Keratinocyte (primary cell): ENCODE data around the gene HSD17B14. TPM values are rescaled to one million over a fixed set of nuclear protein-coding genes. Genes with fewer than 3 reads are reported as not detected.

Experiments used
- DNase-seq: peaks from one replicate; pipeline ENCODE4 v3.0.0-alpha.2; 2011; ENCODE audit warnings: low read depth, missing footprints, low spot score
- FAIRE-seq: peaks from 2 replicates; lab custom pipeline; 2011; peaks lifted over from hg19 to GRCh38; lab: Jason Lieb, UNC
- H2AFZ ChIP-seq: 2 replicates; pipeline ENCODE4 v1.6.0; 2012; ENCODE audit warnings: low read length, control low read depth, inconsistent platforms; ENCODE audit not compliant: control insufficient read depth
- H3K27ac ChIP-seq: 2 replicates; pipeline ENCODE4 v1.5.1; 2011; ENCODE audit warnings: low read length; ENCODE audit not compliant: control insufficient read depth, insufficient read depth
- H3K27me3 ChIP-seq: 3 replicates; pipeline ENCODE4 v1.6.0; 2011; ENCODE audit warnings: low read length; ENCODE audit not compliant: control insufficient read depth, insufficient read depth; ENCODE audit errors: extremely low read depth
- H3K36me3 ChIP-seq, 2 experiments: 2 replicates in 1 of 2; 3 replicates in 1 of 2; pipeline ENCODE4 v1.5.1; 2011; ENCODE audit warnings: low read length in 2 of 2, mild to moderate bottlenecking in 1 of 2; ENCODE audit not compliant: control insufficient read depth in 2 of 2, insufficient read depth in 2 of 2; ENCODE audit errors: extremely low read depth in 1 of 2
- H3K4me1 ChIP-seq: 3 replicates; pipeline ENCODE4 v1.5.1; 2011; ENCODE audit warnings: low read length; ENCODE audit not compliant: control insufficient read depth, insufficient read depth; ENCODE audit errors: extremely low read depth
- H3K4me2 ChIP-seq: 3 replicates; pipeline ENCODE4 v1.6.0; 2011; ENCODE audit warnings: low read depth, low read length; ENCODE audit not compliant: control insufficient read depth, insufficient read depth; ENCODE audit errors: extremely low read depth
- H3K4me3 ChIP-seq, 3 experiments: fragments of 200-600 bp in 1 of 3; sonication (generic) in 1 of 3; 2 replicates in 2 of 3; 3 replicates in 1 of 3; pipeline ENCODE4 v1.5.1; 2011 to 2016; ENCODE audit warnings: low read length in 3 of 3, mild to moderate bottlenecking in 3 of 3, control low read depth in 2 of 3, inconsistent platforms in 1 of 3, low read depth in 1 of 3, mixed read lengths in 1 of 3, mixed run types in 1 of 3, moderate library complexity in 1 of 3; ENCODE audit not compliant: control insufficient read depth in 2 of 3, insufficient read depth in 2 of 3; ENCODE audit errors: extremely low read depth in 1 of 3
- H3K79me2 ChIP-seq: 2 replicates; pipeline ENCODE4 v1.6.0; 2012; ENCODE audit warnings: low read length; ENCODE audit not compliant: control insufficient read depth, insufficient read depth
- H3K9ac ChIP-seq: 3 replicates; pipeline ENCODE4 v1.6.0; 2011; ENCODE audit warnings: low read length; ENCODE audit not compliant: control insufficient read depth, insufficient read depth; ENCODE audit errors: extremely low read depth
- H3K9me1 ChIP-seq: 3 replicates; pipeline ENCODE4 v1.6.0; 2011; ENCODE audit warnings: low read length; ENCODE audit not compliant: control insufficient read depth, insufficient read depth; ENCODE audit errors: extremely low read depth
- H3K9me3 ChIP-seq: 2 replicates; pipeline ENCODE4 v1.5.1; 2012; ENCODE audit warnings: low read depth, low read length; ENCODE audit not compliant: control insufficient read depth
- H4K20me1 ChIP-seq: 3 replicates; pipeline ENCODE4 v1.6.0; 2011; ENCODE audit warnings: low read length; ENCODE audit not compliant: control insufficient read depth, insufficient read depth; ENCODE audit errors: extremely low read depth
- EZH2 ChIP-seq: IDR thresholded peaks from one replicate; pipeline ENCODE4 v1.6.1; 2012; ENCODE audit warnings: inconsistent platforms, mild to moderate bottlenecking, low read length, moderate library complexity
- dilution Hi-C: fragments of 300-500 bp; cut with MboI; formaldehyde crosslinking; loops from one replicate; pipeline ENCODE4 v1.7.0; 2020; ENCODE audit warnings: low sequenced_read_pairs; ENCODE audit not compliant: extremely low pct_ligation_motif_present
- polyA plus RNA-seq, 5 experiments: library from polyadenylated mRNA; depleted of rRNA in 3 of 5; stranded (reverse) in 3 of 5; stranded (forward) in 1 of 5; unstranded in 1 of 5; fragments of >200 nt; gene quantifications; 1 replicate in 1 of 5; 2 replicates in 3 of 5; 3 replicates in 1 of 5; pipeline versions ENCODE4 v1.2.1 to v1.2.3, GENCODE V29; 2011 to 2012; ENCODE audit warnings: missing spikeins in 2 of 5, low read depth in 1 of 5, low replicate concordance in 1 of 5
- TF ChIP-seq, protein P1 (sequence below), 3 experiments: IDR thresholded peaks in 1 of 3; conservative IDR thresholded peaks in 1 of 3; optimal IDR thresholded peaks in 1 of 3; 2 replicates in 2 of 3; 3 replicates in 1 of 3; pipeline versions ENCODE3 to v1.5.1; 2011; ENCODE audit warnings: low read length in 3 of 3, mild to moderate bottlenecking in 3 of 3, moderate library complexity in 2 of 3, control low read depth in 1 of 3, inconsistent platforms in 1 of 3; ENCODE audit not compliant: insufficient read depth in 2 of 3; ENCODE audit errors: extremely low read depth in 1 of 3

The HSD17B14 gene
- polyA plus RNA-seq, 1 donor (not counting 4 experiments of a cell fraction or from before 2014, with no cell fraction given), result 0.92 TPM

DNA sequence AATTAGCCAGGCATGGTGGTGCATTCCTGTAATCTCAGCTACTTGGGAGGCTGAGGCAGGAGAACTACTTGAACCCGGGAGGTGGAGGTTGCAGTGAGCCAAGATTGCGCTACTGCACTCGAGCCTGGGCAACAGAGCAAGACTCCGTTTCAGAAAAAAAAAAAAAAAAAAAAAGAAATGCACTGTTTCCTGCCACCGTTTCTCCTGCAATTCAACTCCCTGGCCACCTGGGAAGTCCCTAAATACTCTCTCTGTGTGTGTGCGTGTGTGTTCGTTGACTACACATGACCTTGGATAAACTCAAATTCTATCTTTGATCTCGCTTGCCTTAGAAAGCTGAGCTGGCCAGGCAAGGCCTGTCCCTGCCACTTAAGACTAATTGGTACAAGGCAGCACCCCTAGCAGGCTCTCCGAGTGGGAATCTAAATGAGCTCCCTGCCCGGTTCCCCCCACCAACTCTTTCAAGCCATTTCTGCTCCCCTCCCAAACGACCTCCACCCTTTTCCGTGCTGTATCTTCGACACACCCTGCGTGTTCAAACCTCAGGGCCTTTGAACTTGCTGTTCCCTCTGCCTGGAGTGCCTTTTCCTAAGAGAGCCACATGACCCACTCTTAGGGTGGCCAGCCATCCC lies 20.3 kb downstream of the HSD17B14 start:
- Histone ChIP-seq H3K27me3 (no peaks in the 10 kb centered on the region), H3K27ac (no peak overlapping the region), H4K20me1 (no peaks in the 10 kb centered on the region), H3K4me3 (no peak overlapping the region), H3K9me3 (no peaks in the 10 kb centered on the region), H2AFZ (peak overlapping the region; percentile 6), H3K4me1 (peaks cover 13% of the 10 kb centered on the region), H3K36me3 (no peaks in the 10 kb centered on the region), H3K4me2 (no peak overlapping the region), H3K9me1 (no peaks in the 10 kb centered on the region), H3K9ac (no peak overlapping the region), H3K79me2 (no peaks in the 10 kb centered on the region)
- FAIRE-seq (no peak), DNase-seq (no peak)
- TF ChIP-seq, protein P1, sequence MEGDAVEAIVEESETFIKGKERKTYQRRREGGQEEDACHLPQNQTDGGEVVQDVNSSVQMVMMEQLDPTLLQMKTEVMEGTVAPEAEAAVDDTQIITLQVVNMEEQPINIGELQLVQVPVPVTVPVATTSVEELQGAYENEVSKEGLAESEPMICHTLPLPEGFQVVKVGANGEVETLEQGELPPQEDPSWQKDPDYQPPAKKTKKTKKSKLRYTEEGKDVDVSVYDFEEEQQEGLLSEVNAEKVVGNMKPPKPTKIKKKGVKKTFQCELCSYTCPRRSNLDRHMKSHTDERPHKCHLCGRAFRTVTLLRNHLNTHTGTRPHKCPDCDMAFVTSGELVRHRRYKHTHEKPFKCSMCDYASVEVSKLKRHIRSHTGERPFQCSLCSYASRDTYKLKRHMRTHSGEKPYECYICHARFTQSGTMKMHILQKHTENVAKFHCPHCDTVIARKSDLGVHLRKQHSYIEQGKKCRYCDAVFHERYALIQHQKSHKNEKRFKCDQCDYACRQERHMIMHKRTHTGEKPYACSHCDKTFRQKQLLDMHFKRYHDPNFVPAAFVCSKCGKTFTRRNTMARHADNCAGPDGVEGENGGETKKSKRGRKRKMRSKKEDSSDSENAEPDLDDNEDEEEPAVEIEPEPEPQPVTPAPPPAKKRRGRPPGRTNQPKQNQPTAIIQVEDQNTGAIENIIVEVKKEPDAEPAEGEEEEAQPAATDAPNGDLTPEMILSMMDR (optimal IDR thresholded peaks at IDR 0.05 in 1 of 3, IDR thresholded peaks at IDR 0.05 in 1 of 3, conservative IDR thresholded peaks at IDR 0.05 in 1 of 3; ENCODE audit: extremely low read depth in 1 of 3, insufficient read depth in 2 of 3, low read length in 3 of 3), result peak in 1 of 3 experiments; percentile 8
- TF ChIP-seq EZH2, result no peak
- dilution Hi-C loops, result no loop called here

DNA sequence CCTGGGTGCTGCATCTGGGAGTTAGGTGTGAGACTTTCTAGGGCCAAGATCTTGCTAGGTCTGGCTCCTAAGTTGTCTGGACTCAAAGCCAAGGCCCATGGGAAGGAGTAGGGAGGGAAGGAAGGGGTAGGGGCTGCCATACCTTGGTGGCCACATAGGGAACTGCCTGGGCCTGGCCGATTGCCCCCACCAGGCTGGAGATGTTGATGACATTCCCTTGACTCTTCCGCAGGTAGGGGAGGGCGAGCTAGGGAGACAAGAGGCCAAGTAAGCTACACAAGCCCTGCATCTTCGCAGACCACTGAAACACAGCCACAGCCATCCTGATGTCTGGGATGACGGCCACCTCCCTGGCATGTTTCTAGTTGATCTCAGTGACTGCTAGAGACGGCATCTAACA lies 21.4 kb downstream of the HSD17B14 start:
- H2AFZ ChIP-seq, result no peak overlapping the region
- no peak overlapping the region for H3K4me2 ChIP-seq
- no peak for DNase-seq
- TF ChIP-seq, protein P1 (optimal IDR thresholded peaks at IDR 0.05 in 1 of 3, IDR thresholded peaks at IDR 0.05 in 1 of 3, conservative IDR thresholded peaks at IDR 0.05 in 1 of 3; ENCODE audit: extremely low read depth in 1 of 3, insufficient read depth in 2 of 3, low read length in 3 of 3), result no peak
- no peak for TF ChIP-seq EZH2
- no peaks in the 10 kb centered on the region for H3K9me3 ChIP-seq
- H3K27me3 ChIP-seq, result no peaks in the 10 kb centered on the region
- H3K4me1 ChIP-seq, result peaks cover 19% of the 10 kb centered on the region
- FAIRE-seq, result no peak
- H3K27ac ChIP-seq, result no peak overlapping the region
- no peaks in the 10 kb centered on the region for H3K9me1 ChIP-seq
- dilution Hi-C loops, result no loop called here
- no peaks in the 10 kb centered on the region for H3K36me3 ChIP-seq
- peaks cover under 1% of the 10 kb centered on the region for H3K79me2 ChIP-seq
- H3K9ac ChIP-seq, result no peak overlapping the region
- H4K20me1 ChIP-seq, result no peaks in the 10 kb centered on the region
- no peak overlapping the region for H3K4me3 ChIP-seq
